ENCODE data around the gene RNF222. TPM values are rescaled to one million over a fixed set of nuclear protein-coding genes. Genes with fewer than 3 reads are reported as not detected.

Gene RNF222
- total and polyA plus RNA-seq, 2 of the 4 experiments (the other 2 are of a cell fraction) = not detected

GRCh38 chr17:8345951-8346665 is 51.5 kb downstream of the RNF222 start:
- ChIA-PET POLR2A (ENCODE audit: unreplicated experiment) (no interaction called here), CTCF (no interaction called here)
- DNase-seq = no peak
- Histone ChIP-seq H3K23ac (ENCODE audit: low read depth, low read length) (no peak overlapping the region; the same call in 1 of the 2 replicates), H3K9ac (ENCODE audit: low read depth, low read length) (no peak overlapping the region), H3K27ac (ENCODE audit: insufficient read depth, low read length) (no peak overlapping the region), H3K18ac (ENCODE audit: low read depth, low read length) (no peak overlapping the region), H2AK5ac (ENCODE audit: low read depth, low read length) (no peak overlapping the region), H2AFZ (replicated peaks; ENCODE audit: low read length, poor library complexity) (peak overlapping the region; percentile 21), H3K27me3 (ENCODE audit: control insufficient read depth, insufficient read depth, low read length) (peaks cover 22% of the 10 kb centered on the region), H3K4ac (ENCODE audit: low read depth, low read length) (no peak overlapping the region), H3K4me3 (ENCODE audit: insufficient read depth, low read depth, low read length) (no peak overlapping the region), H2BK5ac (ENCODE audit: low read depth, low read length, poor library complexity, severe bottlenecking) (no peak overlapping the region), H2BK15ac (ENCODE audit: low read depth, low read length) (no peak overlapping the region), H3K14ac (replicated peaks; ENCODE audit: low read depth, low read length) (no peak overlapping the region), H4K5ac (ENCODE audit: low read depth, low read length) (no peak overlapping the region), H3K9me1 (ENCODE audit: insufficient read depth, low read length) (no peaks in the 10 kb centered on the region), H2BK120ac (ENCODE audit: low read depth, low read length) (no peak overlapping the region), H3K36me3 (ENCODE audit: control insufficient read depth, insufficient read depth, low read length) (no peaks in the 10 kb centered on the region), H2AK9ac (replicated peaks; ENCODE audit: low read depth, low read length, poor library complexity) (no peak overlapping the region), H2BK20ac (ENCODE audit: low read depth, low read length) (no peak overlapping the region), H3K9me3 (ENCODE audit: control insufficient read depth, insufficient read depth, low read length) (no peaks in the 10 kb centered on the region; the same call in 1 of the 2 replicates), H3K4me2 (ENCODE audit: low read depth, low read length) (no peak overlapping the region), H4K91ac (ENCODE audit: insufficient read depth, low read depth, low read length) (no peak overlapping the region), H4K20me1 (ENCODE audit: insufficient read depth, low read length) (no peaks in the 10 kb centered on the region), H4K8ac (ENCODE audit: low read depth in 2 of 2, low read length in 2 of 2) (no peak overlapping the region), H3K4me1 (ENCODE audit: control insufficient read depth, insufficient read depth, low read length) (no peaks in the 10 kb centered on the region), H3K79me1 (ENCODE audit: low read depth in 1 of 2, low read length in 2 of 2) (no peaks in the 10 kb centered on the region), H3K56ac (ENCODE audit: extremely low read depth, insufficient read depth, low read length) (no peak overlapping the region)
- no peak for TF ChIP-seq USF2 (IDR thresholded peaks at IDR 0.05; ENCODE audit: low read depth, low read length)
- TF ChIP-seq MXI1 (IDR thresholded peaks at IDR 0.05; ENCODE audit: borderline replicate concordance, low read depth, low read length) = no peak
- TF ChIP-seq RAD21 (IDR thresholded peaks at IDR 0.05; ENCODE audit: low read length) = no peak
- no peak for TF ChIP-seq ELK1 (IDR thresholded peaks at IDR 0.05; ENCODE audit: borderline replicate concordance, low read depth, low read length)
- no peak for TF ChIP-seq MAFK (IDR thresholded peaks at IDR 0.05; ENCODE audit: low read depth, low read length)
- no peak for TF ChIP-seq RCOR1 (IDR thresholded peaks at IDR 0.05; ENCODE audit: insufficient replicate concordance, low read length)
- TF ChIP-seq SMC3 (IDR thresholded peaks at IDR 0.05; ENCODE audit: low read depth, low read length) = no peak
- TF ChIP-seq BHLHE40 (IDR thresholded peaks at IDR 0.05; ENCODE audit: low read depth, low read length) = no peak
- TF ChIP-seq CHD1 (IDR thresholded peaks at IDR 0.05; ENCODE audit: low read depth, low read length) = no peak
- no peak for TF ChIP-seq POLR2A (IDR thresholded peaks at IDR 0.05; ENCODE audit: low read depth, low read length)
- no peak for TF ChIP-seq CEBPB (IDR thresholded peaks at IDR 0.05; ENCODE audit: low read depth, low read length)
- TF ChIP-seq CTCF (conservative IDR thresholded peaks at IDR 0.05; ENCODE audit: low read depth, low read length) = no peak
- no peak for TF ChIP-seq NFE2L2 (IDR thresholded peaks at IDR 0.05; ENCODE audit: low read depth, low read length)
- no peak for TF ChIP-seq RFX5 (IDR thresholded peaks at IDR 0.05; ENCODE audit: low read depth, low read length)
- no peak for TF ChIP-seq MAZ (IDR thresholded peaks at IDR 0.05; ENCODE audit: borderline replicate concordance, low read depth, low read length)
- no peak for TF ChIP-seq FOS (IDR thresholded peaks at IDR 0.05; ENCODE audit: low read depth, low read length)
- no CpG with 5 or more reads among the region's 5 CpGs for WGBS, 2 experiments (ENCODE audit: extremely low coverage in 2 of 2, insufficient read length in 1 of 2)
- ATAC-seq (ENCODE audit: low read depth) = no peak
- no TSS peak for BruUV-seq (replicated peaks)
- dilution Hi-C loops (cut with HindIII; ENCODE audit: low sequenced_read_pairs, unreplicated experiment) = no loop called here
- in situ Hi-C loops (cut with MboI; ENCODE audit: low sequenced_read_pairs) = no loop called here
- intact Hi-C loops (cut with micrococcal nuclease) = no loop called here

Measured in IMR-90 (cell line).